Left cardiac atrium (tissue), 4 donors: ENCODE measurements around the gene ADAMTS16. TPM values are rescaled to one million over a fixed set of nuclear protein-coding genes. Genes with fewer than 3 reads are reported as not detected.
"Not testable (repeated sequence)": the region's sequence is repeated elsewhere in the genome, so short reads cannot be mapped to it uniquely, and the experiment has no call there.

Experiments used
- ATAC-seq, 2 donors: fragments of 200-7000 bp; cut with Tn5 transposase; one replicate each; pipeline ENCODE4 v1.9.1; 2020; ENCODE audit warnings: mild to moderate bottlenecking in 2 of 2, moderate library complexity in 2 of 2
- DNase-seq: peaks from one replicate; pipeline ENCODE4 v3.0.0-alpha.2; 2020
- intact Hi-C, 2 donors: fragments of 100-400 bp; cut with DNase I; formaldehyde crosslinking; loops; one replicate each; pipeline versions ENCODE4 v1.14.1 to v1.15.1; 2022 to 2023
- long read RNA-seq: library from polyadenylated mRNA; unstranded; transcript quantifications from one replicate; pipeline ENCODE4 v2.0.0, GENCODE V29; 2021
- total RNA-seq, 2 donors: library from RNA; stranded (reverse); fragmentation: NEBNext Ultra II Directional; extraction: Animal tissue kit (Norgen Biotek cat#: 25700); gene quantifications; one replicate each; pipeline ENCODE4 v1.2.1, GENCODE V29; 2021
- donor health status: DM: no; HTN: yes; CAD: no.
- donor health status: DM: no; HTN: yes; CAD: no; lungs with severe emphysema.
- donor health status: DM: yes; HTN: yes; CAD: no.
- donor health status: Dilated cardiomyopathy.

The ADAMTS16 gene
- under 1 TPM in 1 of 2 donors, not detected in 1; 0.27 TPM for total RNA-seq
- long read RNA-seq: 0 reads

- peak; percentile 19 to 46 for ATAC-seq
- intact Hi-C loops: loop anchor here (5.0 to 10.0 kb wide), 2 partner anchors 257 to 265 kb away; no protein-coding TSS in a partner anchor
- DNase-seq: no peak
Measured at GRCh38 chr5:5139777-5140478, at the start of gene ADAMTS16. Gene ADAMTS16, plus strand, starts transcription at chr5:5140330. Its CDS starts 138 bp downstream, at chr5:5140468.

GRCh38 chr5:5092149-5092548, 48.0 kb upstream of the ADAMTS16 start:
- intact Hi-C loops: no loop called here
- ATAC-seq: no peak
- no peak for DNase-seq

GRCh38 chr5:5100635-5101034, 39.5 kb upstream of the ADAMTS16 start:
- DNase-seq: no peak
- ATAC-seq: no peak
- intact Hi-C loops: no loop called here

- DNase-seq (no peak), ATAC-seq (no peak)
- intact Hi-C loops: no loop called here
Measured at GRCh38 chr5:5101676-5102075, 38.5 kb upstream of the ADAMTS16 start.

GRCh38 chr5:5103245-5103644, 36.9 kb upstream of the ADAMTS16 start:
- intact Hi-C loops: no loop called here
- DNase-seq (no peak), ATAC-seq (no peak)

- no peak for ATAC-seq
- intact Hi-C loops: no loop called here
- DNase-seq: no peak
Measured at GRCh38 chr5:5104550-5104949, 35.6 kb upstream of the ADAMTS16 start.

- ATAC-seq: no peak
- no peak for DNase-seq
- intact Hi-C loops: no loop called here
Measured at GRCh38 chr5:5105531-5105930, 34.6 kb upstream of the ADAMTS16 start.

- intact Hi-C loops: no loop called here
- ATAC-seq (no peak), DNase-seq (no peak)
Measured at GRCh38 chr5:5116956-5117355, 23.2 kb upstream of the ADAMTS16 start.

GRCh38 chr5:5122776-5123175, 17.4 kb upstream of the ADAMTS16 start:
- DNase-seq: no peak
- intact Hi-C loops: no loop called here
- ATAC-seq: no peak

GRCh38 chr5:5124231-5124630, 15.9 kb upstream of the ADAMTS16 start:
- intact Hi-C loops: no loop called here
- ATAC-seq: no peak
- DNase-seq: no peak

GRCh38 chr5:5126444-5126843, 13.7 kb upstream of the ADAMTS16 start:
- ATAC-seq (peak in 1 of 2 donors; percentile 38), DNase-seq (no peak)
- intact Hi-C loops: no loop called here

GRCh38 chr5:5128766-5129165, 11.4 kb upstream of the ADAMTS16 start:
- intact Hi-C loops: no loop called here
- ATAC-seq (no peak), DNase-seq (no peak)

GRCh38 chr5:5132234-5132633, 7.9 kb upstream of the ADAMTS16 start:
- intact Hi-C loops: no loop called here
- no peak for DNase-seq
- no peak for ATAC-seq

GRCh38 chr5:5132693-5133295, 7.3 kb upstream of the ADAMTS16 start:
- intact Hi-C loops: no loop called here
- ATAC-seq (no peak), DNase-seq (no peak)

- no peak for ATAC-seq
- intact Hi-C loops: no loop called here
Measured at GRCh38 chr5:5134107-5134506, 6.0 kb upstream of the ADAMTS16 start.

GRCh38 chr5:5135957-5136676, 4.0 kb upstream of the ADAMTS16 start:
- ATAC-seq (no peak), DNase-seq (no peak)
- intact Hi-C loops: no loop called here

More at GRCh38 chr5:5134107-5134506, 6.0 kb upstream of the ADAMTS16 start:
- no peak for DNase-seq

GRCh38 chr5:5137851-5138250, 2.3 kb upstream of the ADAMTS16 start:
- not testable (repeated sequence) for ATAC-seq, DNase-seq

GRCh38 chr5:5139336-5139776, 774 bp upstream of the ADAMTS16 start:
- DNase-seq: no peak
- intact Hi-C loops: no loop called here
- peak in 1 of 2 donors; percentile 27 for ATAC-seq

More at GRCh38 chr5:5137851-5138250, 2.3 kb upstream of the ADAMTS16 start:
- intact Hi-C loops: not testable (repeated sequence)

- DNase-seq (no peak), ATAC-seq (peak in 1 of 2 donors; percentile 17)
- intact Hi-C loops: loop anchor here (1.0 to 10.0 kb wide), 3 partner anchors 257 to 279 kb away; no protein-coding TSS in a partner anchor
Measured at GRCh38 chr5:5140479-5141338, 579 bp downstream of the ADAMTS16 start.
